ENCODE data around the gene MRPS2. TPM values are rescaled to one million over a fixed set of nuclear protein-coding genes. Genes with fewer than 3 reads are reported as not detected.

MRPS2 gene
- total RNA-seq, 2 experiments from 2014 or later = 20.8 to 23.2 TPM

DNA sequence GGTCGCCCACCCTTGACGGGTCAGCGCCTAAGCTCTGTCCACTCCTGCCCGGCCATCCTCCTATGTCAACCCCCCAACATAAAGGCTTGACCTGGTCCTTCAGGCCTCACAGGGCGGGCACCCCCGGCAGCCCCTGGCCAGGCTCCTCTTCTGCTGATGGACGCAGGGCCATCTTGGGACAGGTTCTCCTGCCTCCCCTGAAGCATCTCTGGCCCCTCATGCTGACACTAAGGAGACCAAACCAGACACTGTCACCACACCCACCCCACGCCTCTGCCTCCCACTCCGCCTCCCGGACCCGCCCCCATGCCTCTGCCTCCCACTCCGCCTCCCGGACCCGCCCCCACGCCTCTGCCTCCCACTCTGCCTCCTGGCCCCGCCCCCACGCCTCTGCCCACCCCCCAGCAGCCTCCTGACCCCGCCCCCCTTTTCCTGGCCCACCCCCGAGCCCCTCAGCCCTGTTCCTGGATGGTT, 52.3 kb downstream of the MRPS2 start:
- Mint-ChIP-seq H3K4me3 (no peak overlapping the region), H3K4me1 (ENCODE audit: low read depth) (no peaks in the 10 kb centered on the region), H3K27ac (no peak overlapping the region), H3K27me3 (peaks cover 5% of the 10 kb centered on the region), H3K36me3 (ENCODE audit: low read depth) (no peaks in the 10 kb centered on the region), H3K9me3 (no peaks in the 10 kb centered on the region)
- H3K27ac ChIP-seq (ENCODE audit: low read depth in 1 of 2, low read length in 2 of 2) = no peak overlapping the region
- DNase-seq (no peak), ATAC-seq (ENCODE audit: poor library complexity) (no peak)
- TF ChIP-seq, protein P1, sequence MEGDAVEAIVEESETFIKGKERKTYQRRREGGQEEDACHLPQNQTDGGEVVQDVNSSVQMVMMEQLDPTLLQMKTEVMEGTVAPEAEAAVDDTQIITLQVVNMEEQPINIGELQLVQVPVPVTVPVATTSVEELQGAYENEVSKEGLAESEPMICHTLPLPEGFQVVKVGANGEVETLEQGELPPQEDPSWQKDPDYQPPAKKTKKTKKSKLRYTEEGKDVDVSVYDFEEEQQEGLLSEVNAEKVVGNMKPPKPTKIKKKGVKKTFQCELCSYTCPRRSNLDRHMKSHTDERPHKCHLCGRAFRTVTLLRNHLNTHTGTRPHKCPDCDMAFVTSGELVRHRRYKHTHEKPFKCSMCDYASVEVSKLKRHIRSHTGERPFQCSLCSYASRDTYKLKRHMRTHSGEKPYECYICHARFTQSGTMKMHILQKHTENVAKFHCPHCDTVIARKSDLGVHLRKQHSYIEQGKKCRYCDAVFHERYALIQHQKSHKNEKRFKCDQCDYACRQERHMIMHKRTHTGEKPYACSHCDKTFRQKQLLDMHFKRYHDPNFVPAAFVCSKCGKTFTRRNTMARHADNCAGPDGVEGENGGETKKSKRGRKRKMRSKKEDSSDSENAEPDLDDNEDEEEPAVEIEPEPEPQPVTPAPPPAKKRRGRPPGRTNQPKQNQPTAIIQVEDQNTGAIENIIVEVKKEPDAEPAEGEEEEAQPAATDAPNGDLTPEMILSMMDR (IDR thresholded peaks at IDR 0.05) = no peak
- intact Hi-C loops (cut with DNase I, micrococcal nuclease) = no loop called here
- peaks cover 0 to 10% of the 10 kb centered on the region in 2 experiments for H3K9me3 ChIP-seq (ENCODE audit: control insufficient read depth in 1 of 2, insufficient read depth in 1 of 2, low read length in 2 of 2)
- H3K36me3 ChIP-seq (ENCODE audit: insufficient read depth, low read length) = no peaks in the 10 kb centered on the region
- ChIA-PET CTCF (no interaction called here), POLR2A (no interaction called here)
- no peak overlapping the region for H3K4me3 ChIP-seq (ENCODE audit: low read length)
- no peaks in the 10 kb centered on the region for H3K4me1 ChIP-seq (ENCODE audit: insufficient read depth, low read length)
- no peaks in the 10 kb centered on the region for H3K27me3 ChIP-seq (ENCODE audit: control insufficient read depth in 1 of 2, insufficient read depth in 2 of 2, low read length in 2 of 2)

Other genes starting within 250 kb of the MRPS2 start
- under 1 TPM; 0.27 to 0.47 TPM for gene PPP1R26, start 20.9 kb upstream of the MRPS2 start, total RNA-seq
- gene LCN1, start 20.8 kb downstream of the MRPS2 start, total RNA-seq = not detected
- gene OBP2A, start 45.4 kb downstream of the MRPS2 start, total RNA-seq = not detected
- gene PAEP, start 61.1 kb downstream of the MRPS2 start, total RNA-seq = not detected
- gene GLT6D1, start 138.9 kb downstream of the MRPS2 start, total RNA-seq = not detected
- gene LCN9, start 162.6 kb downstream of the MRPS2 start, total RNA-seq = not detected
- gene SOHLH1, start 198.8 kb downstream of the MRPS2 start, total RNA-seq = not detected
- gene KCNT1, start 201.5 kb downstream of the MRPS2 start, total RNA-seq = under 1 TPM; 0.11 to 0.22 TPM

All from CD4-positive, alpha-beta T cell (primary cell).